NCI-H1930 (cell line): ENCODE measurements around the gene MRPS5.
"Not testable (repeated sequence)": the region's sequence is repeated elsewhere in the genome, so short reads cannot be mapped to it uniquely, and the experiment has no call there.

Experiments used
- DNase-seq, 2 experiments: peaks; one replicate each; lab custom pipeline; 2025; lab: John Stamatoyannopoulos, UW

Gene MRPS5

GRCh38 chr2:95121407-95122196 is at the start of gene MRPS5:
TSS of gene MRPS5 (minus strand) at chr2:95121808. CDS start at chr2:95121791, 17 bp downstream.
- DNase-seq, result peak; percentile 50 to 70

GRCh38 chr2:95166065-95166763 is 44.6 kb upstream of the MRPS5 start:
- DNase-seq, result no peak

GRCh38 chr2:95165371-95166064 is 43.9 kb upstream of the MRPS5 start, which contains the start of gene ZNF2:
TSS of gene ZNF2 (plus strand) at chr2:95165809. CDS start at chr2:95176227, 10,418 bp downstream.
- peak; percentile 95 for DNase-seq

- no peak for DNase-seq
These were observed 43.4 kb upstream of the MRPS5 start for GRCh38 chr2:95165030-95165370.

GRCh38 chr2:95159690-95160449 is 38.3 kb upstream of the MRPS5 start, which contains the start of gene ZNF514:
TSS of gene ZNF514 (minus strand) at chr2:95159848. CDS start at chr2:95153253, 6,595 bp downstream.
- DNase-seq, result peak; percentile 41 to 66

- DNase-seq, result peak in 1 of 2 experiments; percentile 17
These were observed 37.4 kb upstream of the MRPS5 start for GRCh38 chr2:95158891-95159619.

- no peak for DNase-seq
These were observed 36.8 kb upstream of the MRPS5 start for GRCh38 chr2:95158441-95158840.

- no peak for DNase-seq
These were observed 27.9 kb upstream of the MRPS5 start for GRCh38 chr2:95149397-95149984.

- no peak for DNase-seq
These were observed 22.2 kb upstream of the MRPS5 start for GRCh38 chr2:95143838-95144237.

- no peak for DNase-seq
These were observed 17.1 kb upstream of the MRPS5 start for GRCh38 chr2:95138702-95139101.

- DNase-seq, result no peak
These were observed 566 bp upstream of the MRPS5 start for GRCh38 chr2:95122197-95122551.

GRCh38 chr2:95121093-95121406 is 558 bp downstream of the MRPS5 start:
- no peak for DNase-seq

- DNase-seq, result peak; percentile 47 to 65
These were observed 6.2 kb downstream of the MRPS5 start for GRCh38 chr2:95115418-95115817.

- DNase-seq, result no peak
These were observed 8.1 kb downstream of the MRPS5 start for GRCh38 chr2:95113464-95113863.

- no peak for DNase-seq
These were observed 11.2 kb downstream of the MRPS5 start for GRCh38 chr2:95110395-95110794.

GRCh38 chr2:95109260-95109659 is 12.3 kb downstream of the MRPS5 start:
- DNase-seq, result no peak

GRCh38 chr2:95106081-95106480 is 15.5 kb downstream of the MRPS5 start:
- no peak for DNase-seq

GRCh38 chr2:95104606-95105005 is 17.0 kb downstream of the MRPS5 start:
- DNase-seq, result no peak

- DNase-seq, result no peak
These were observed 21.7 kb downstream of the MRPS5 start for GRCh38 chr2:95099910-95100309.

- not testable (repeated sequence) for DNase-seq
These were observed 23.3 kb downstream of the MRPS5 start for GRCh38 chr2:95098273-95098672.
